Ramos (cell line): ENCODE results near the gene GSDMA.

Experiments used
- in situ Hi-C: fragments of 300-500 bp; cut with MboI; formaldehyde crosslinking; loops from one replicate; pipeline ENCODE4 v1.14.3; 2022; ENCODE audit warnings: low sequenced_read_pairs; ENCODE audit not compliant: unreplicated experiment

GSDMA gene

GRCh38 chr17:39962642-39963220 is at the start of gene GSDMA:
TSS of gene GSDMA (plus strand) at chr17:39963004. CDS start at chr17:39965688, 2,684 bp downstream.
- in situ Hi-C loops, result no loop called here

GRCh38 chr17:39913989-39914388 is 48.8 kb upstream of the GSDMA start:
- in situ Hi-C loops, result no loop called here

GRCh38 chr17:39915559-39915958 is 47.2 kb upstream of the GSDMA start:
- in situ Hi-C loops, result no loop called here

- in situ Hi-C loops, result no loop called here
Measured at GRCh38 chr17:39916918-39917317, 45.9 kb upstream of the GSDMA start.

- in situ Hi-C loops, result no loop called here
Measured at GRCh38 chr17:39919087-39919683, 43.6 kb upstream of the GSDMA start.

- in situ Hi-C loops, result no loop called here
Measured at GRCh38 chr17:39920218-39921210, 42.3 kb upstream of the GSDMA start.

GRCh38 chr17:39921323-39921722 is 41.5 kb upstream of the GSDMA start:
- in situ Hi-C loops, result no loop called here

- in situ Hi-C loops, result no loop called here
Measured at GRCh38 chr17:39922006-39922405, 40.8 kb upstream of the GSDMA start.

GRCh38 chr17:39923230-39923629 is 39.6 kb upstream of the GSDMA start:
- in situ Hi-C loops, result no loop called here

GRCh38 chr17:39923836-39924690 is 38.7 kb upstream of the GSDMA start:
- in situ Hi-C loops, result no loop called here

GRCh38 chr17:39924691-39925055 is 38.1 kb upstream of the GSDMA start:
- in situ Hi-C loops, result no loop called here

GRCh38 chr17:39925282-39926134 is 37.3 kb upstream of the GSDMA start:
- in situ Hi-C loops, result no loop called here

- in situ Hi-C loops, result no loop called here
Measured at GRCh38 chr17:39926135-39926587, 36.6 kb upstream of the GSDMA start.

- in situ Hi-C loops, result no loop called here
Measured at GRCh38 chr17:39926588-39927100, 36.2 kb upstream of the GSDMA start.

- in situ Hi-C loops, result no loop called here
Measured at GRCh38 chr17:39927101-39927928, 35.5 kb upstream of the GSDMA start, which contains the start of the genes LRRC3C and ORMDL3. TSS of gene LRRC3C (plus strand) at chr17:39927732. CDS start at chr17:39941524, 13,792 bp downstream. TSS of gene ORMDL3 (minus strand) at chr17:39927601. CDS start at chr17:39924203, 3,398 bp downstream.

GRCh38 chr17:39927929-39928857 is 34.6 kb upstream of the GSDMA start:
- in situ Hi-C loops, result no loop called here
